ENCODE data around the gene KCNMA1. TPM values are rescaled to one million over a fixed set of nuclear protein-coding genes. Genes with fewer than 3 reads are reported as not detected.

Gene KCNMA1
- total and polyA plus RNA-seq, 7 experiments from 2014 or later, result 0.42 TPM; not detected in 6

- Histone ChIP-seq H3K27me3 (ENCODE audit: control insufficient read depth in 2 of 2, insufficient read depth in 2 of 2, low read length in 2 of 2) (no peaks in the 10 kb centered on the region), H3K4me3 (ENCODE audit: low read length) (no peak overlapping the region), H3K36me3 (ENCODE audit: control insufficient read depth in 2 of 3, insufficient read depth in 3 of 3, low read length in 3 of 3) (no peaks in the 10 kb centered on the region), H3K4me1 (ENCODE audit: control insufficient read depth in 2 of 2, insufficient read depth in 2 of 2, low read length in 2 of 2) (no peaks in the 10 kb centered on the region), H3K9me3 (ENCODE audit: control insufficient read depth in 2 of 3, low read length in 3 of 3) (no peaks in the 10 kb centered on the region), H3K27ac (ENCODE audit: low read depth, low read length) (no peak overlapping the region)
- Mint-ChIP-seq H3K27ac (no peak overlapping the region), H3K4me3 (no peak overlapping the region), H3K9me3 (peaks cover 0 to 2% (median 0%) of the 10 kb centered on the region in 11 donors), H3K36me3 (no peaks in the 10 kb centered on the region), H3K27me3 (peaks cover 0 to 11% (median 2%) of the 10 kb centered on the region in 5 donors), H3K4me1 (no peaks in the 10 kb centered on the region)
- POLR2A ChIA-PET, result no interaction called here
- CTCF ChIA-PET, result no interaction called here
- DNase-seq (no peak), ATAC-seq (no peak)
- intact Hi-C loops (cut with micrococcal nuclease), result no loop called here
Observed at GRCh38 chr10:77433546-77433945, 204.1 kb downstream of the KCNMA1 start.

GRCh38 chr10:77431980-77432797 lies 205.4 kb downstream of the KCNMA1 start:
- no peaks in the 10 kb centered on the region for H3K9me3 ChIP-seq (ENCODE audit: control insufficient read depth in 2 of 3, low read length in 3 of 3)
- ChIA-PET POLR2A (no interaction called here), CTCF (no interaction called here)
- Mint-ChIP-seq H3K27me3 (peaks cover 0 to 17% (median 8%) of the 10 kb centered on the region in 5 donors), H3K27ac (no peak overlapping the region), H3K36me3 (no peaks in the 10 kb centered on the region), H3K9me3 (peaks cover 0 to 2% (median 0%) of the 10 kb centered on the region in 11 donors), H3K4me3 (no peak overlapping the region), H3K4me1 (no peaks in the 10 kb centered on the region)
- ATAC-seq, result no peak
- H3K27ac ChIP-seq (ENCODE audit: low read depth, low read length), result no peak overlapping the region
- no peak for DNase-seq
- no peaks in the 10 kb centered on the region for H3K27me3 ChIP-seq (ENCODE audit: control insufficient read depth in 2 of 2, insufficient read depth in 2 of 2, low read length in 2 of 2)
- intact Hi-C loops (cut with micrococcal nuclease), result no loop called here
- no peaks in the 10 kb centered on the region for H3K4me1 ChIP-seq (ENCODE audit: control insufficient read depth in 2 of 2, insufficient read depth in 2 of 2, low read length in 2 of 2)
- H3K4me3 ChIP-seq (ENCODE audit: low read length), result no peak overlapping the region
- no peaks in the 10 kb centered on the region for H3K36me3 ChIP-seq (ENCODE audit: control insufficient read depth in 2 of 3, insufficient read depth in 3 of 3, low read length in 3 of 3)

GRCh38 chr10:77431209-77431611 lies 206.4 kb downstream of the KCNMA1 start:
- ATAC-seq, result no peak
- POLR2A ChIA-PET, result no interaction called here
- no peak overlapping the region for H3K27ac ChIP-seq (ENCODE audit: low read depth, low read length)
- no peaks in the 10 kb centered on the region for H3K4me1 ChIP-seq (ENCODE audit: control insufficient read depth in 2 of 2, insufficient read depth in 2 of 2, low read length in 2 of 2)
- Mint-ChIP-seq H3K27ac (no peak overlapping the region), H3K4me1 (no peaks in the 10 kb centered on the region), H3K36me3 (no peaks in the 10 kb centered on the region), H3K9me3 (peaks cover 0 to 2% (median 0%) of the 10 kb centered on the region in 11 donors), H3K4me3 (no peak overlapping the region), H3K27me3 (peaks cover 0 to 17% (median 8%) of the 10 kb centered on the region in 5 donors)
- H3K36me3 ChIP-seq (ENCODE audit: control insufficient read depth in 2 of 3, insufficient read depth in 3 of 3, low read length in 3 of 3), result no peaks in the 10 kb centered on the region
- CTCF ChIA-PET, result no interaction called here
- no peak overlapping the region for H3K4me3 ChIP-seq (ENCODE audit: low read length)
- intact Hi-C loops (cut with micrococcal nuclease), result no loop called here
- H3K9me3 ChIP-seq (ENCODE audit: control insufficient read depth in 2 of 3, low read length in 3 of 3), result no peaks in the 10 kb centered on the region
- H3K27me3 ChIP-seq (ENCODE audit: control insufficient read depth in 2 of 2, insufficient read depth in 2 of 2, low read length in 2 of 2), result no peaks in the 10 kb centered on the region
- DNase-seq, result no peak

GRCh38 chr10:77430530-77430929 lies 207.1 kb downstream of the KCNMA1 start:
- peaks cover 0 to 17% (median 8%) of the 10 kb centered on the region in 5 donors for H3K27me3 Mint-ChIP-seq
- ATAC-seq (no peak), DNase-seq (no peak)
- Histone ChIP-seq H3K36me3 (ENCODE audit: control insufficient read depth in 2 of 3, insufficient read depth in 3 of 3, low read length in 3 of 3) (no peaks in the 10 kb centered on the region), H3K4me1 (ENCODE audit: control insufficient read depth in 2 of 2, insufficient read depth in 2 of 2, low read length in 2 of 2) (no peaks in the 10 kb centered on the region), H3K27ac (ENCODE audit: low read depth, low read length) (no peak overlapping the region), H3K9me3 (ENCODE audit: control insufficient read depth in 2 of 3, low read length in 3 of 3) (no peaks in the 10 kb centered on the region), H3K27me3 (ENCODE audit: control insufficient read depth in 2 of 2, insufficient read depth in 2 of 2, low read length in 2 of 2) (no peaks in the 10 kb centered on the region), H3K4me3 (ENCODE audit: low read length) (no peak overlapping the region)
- ChIA-PET CTCF (no interaction called here), POLR2A (no interaction called here)
- H3K27ac Mint-ChIP-seq, result no peak overlapping the region
- no peaks in the 10 kb centered on the region for H3K36me3 Mint-ChIP-seq
- H3K4me1 Mint-ChIP-seq, result no peaks in the 10 kb centered on the region
- peaks cover 0 to 2% (median 0%) of the 10 kb centered on the region in 11 donors for H3K9me3 Mint-ChIP-seq
- H3K4me3 Mint-ChIP-seq, result no peak overlapping the region
- intact Hi-C loops (cut with micrococcal nuclease), result no loop called here

GRCh38 chr10:77428691-77429395 lies 208.8 kb downstream of the KCNMA1 start:
- no peak overlapping the region for H3K27ac ChIP-seq (ENCODE audit: low read depth, low read length)
- H3K4me3 ChIP-seq (ENCODE audit: low read length), result no peak overlapping the region
- H3K9me3 ChIP-seq (ENCODE audit: control insufficient read depth in 2 of 3, low read length in 3 of 3), result no peaks in the 10 kb centered on the region
- H3K36me3 ChIP-seq (ENCODE audit: control insufficient read depth in 2 of 3, insufficient read depth in 3 of 3, low read length in 3 of 3), result no peaks in the 10 kb centered on the region
- no peaks in the 10 kb centered on the region for H3K4me1 Mint-ChIP-seq
- ATAC-seq (no peak), DNase-seq (no peak)
- H3K4me3 Mint-ChIP-seq, result no peak overlapping the region
- intact Hi-C loops (cut with micrococcal nuclease), result no loop called here
- H3K27ac Mint-ChIP-seq, result no peak overlapping the region
- ChIA-PET POLR2A (no interaction called here), CTCF (no interaction called here)
- H3K4me1 ChIP-seq (ENCODE audit: control insufficient read depth in 2 of 2, insufficient read depth in 2 of 2, low read length in 2 of 2), result no peaks in the 10 kb centered on the region
- peaks cover 0 to 2% (median 0%) of the 10 kb centered on the region in 11 donors for H3K9me3 Mint-ChIP-seq
- peaks cover 0 to 13% (median 8%) of the 10 kb centered on the region in 5 donors for H3K27me3 Mint-ChIP-seq
- no peaks in the 10 kb centered on the region for H3K27me3 ChIP-seq (ENCODE audit: control insufficient read depth in 2 of 2, insufficient read depth in 2 of 2, low read length in 2 of 2)
- H3K36me3 Mint-ChIP-seq, result no peaks in the 10 kb centered on the region

- POLR2A ChIA-PET, result no interaction called here
- Mint-ChIP-seq H3K36me3 (no peaks in the 10 kb centered on the region), H3K9me3 (peaks cover 0 to 2% (median 0%) of the 10 kb centered on the region in 11 donors), H3K27me3 (peaks cover 0 to 8% (median 8%) of the 10 kb centered on the region in 5 donors), H3K27ac (no peak overlapping the region), H3K4me3 (no peak overlapping the region), H3K4me1 (no peaks in the 10 kb centered on the region)
- Histone ChIP-seq H3K4me1 (ENCODE audit: control insufficient read depth in 2 of 2, insufficient read depth in 2 of 2, low read length in 2 of 2) (no peaks in the 10 kb centered on the region), H3K27ac (ENCODE audit: low read depth, low read length) (no peak overlapping the region), H3K9me3 (ENCODE audit: control insufficient read depth in 2 of 3, low read length in 3 of 3) (no peaks in the 10 kb centered on the region), H3K4me3 (ENCODE audit: low read length) (no peak overlapping the region), H3K36me3 (ENCODE audit: control insufficient read depth in 2 of 3, insufficient read depth in 3 of 3, low read length in 3 of 3) (no peaks in the 10 kb centered on the region), H3K27me3 (ENCODE audit: control insufficient read depth in 2 of 2, insufficient read depth in 2 of 2, low read length in 2 of 2) (no peaks in the 10 kb centered on the region)
- intact Hi-C loops (cut with micrococcal nuclease), result no loop called here
- no peak for DNase-seq
- CTCF ChIA-PET, result interaction anchor here (0.7 kb wide), 1 partner anchor 268 kb away, joined by 3 read pairs; no protein-coding TSS in a partner anchor
- ATAC-seq, result no peak
Observed at GRCh38 chr10:77424257-77424656, 213.4 kb downstream of the KCNMA1 start.

All from naive thymus-derived CD4-positive, alpha-beta T cell (primary cell).